AG04450 (cell line): ENCODE data around the gene DEK. TPM values are rescaled to one million over a fixed set of nuclear protein-coding genes. Genes with fewer than 3 reads are reported as not detected.

Experiments used
- CTCF ChIA-PET: fragments of 300-600, 350-600 bp; formaldehyde crosslinking; extraction: SDS; loops from one replicate; lab custom pipeline; 2022; ENCODE audit warnings: antibody characterized with exemption, inconsistent platforms; lab: Charles Lee
- POLR2A ChIA-PET: fragments of 350-600 bp; formaldehyde crosslinking; extraction: SDS; loops from one replicate; lab custom pipeline; 2021; ENCODE audit warnings: antibody characterized with exemption, inconsistent platforms; lab: Yijun Ruan, JAX
- DNase-seq: peaks from one replicate; pipeline ENCODE4 v3.0.0-alpha.2; 2011; ENCODE audit warnings: low read depth, low spot score
- H3K27ac ChIP-seq: one replicate; pipeline ENCODE4 v1.5.1; 2012; ENCODE audit warnings: low read depth, low read length, control low read depth
- H3K27me3 ChIP-seq: one replicate; pipeline ENCODE4 v1.6.0; 2012; ENCODE audit warnings: low read length; ENCODE audit not compliant: control insufficient read depth, insufficient read depth
- H3K4me3 ChIP-seq: 2 replicates; pipeline ENCODE4 v1.5.1; 2011; ENCODE audit warnings: mild to moderate bottlenecking, low read depth, low read length, control low read depth
- H3K9me3 ChIP-seq: 2 replicates; pipeline ENCODE4 v1.5.1; 2012; ENCODE audit warnings: low read length; ENCODE audit not compliant: control insufficient read depth, insufficient read depth
- CTCF ChIP-seq: IDR thresholded peaks from 2 replicates; pipeline ENCODE4 v1.5.1; 2011; ENCODE audit warnings: low read depth, low read length, control low read depth, inconsistent platforms
- polyA plus RNA-seq: library from polyadenylated mRNA; depleted of rRNA; stranded (reverse); fragments of >200 nt; gene quantifications from 2 replicates; pipeline ENCODE4 v1.2.3, GENCODE V29; 2011

The DEK gene
- polyA plus RNA-seq, 1 experiment, result 68.1 TPM

DNA sequence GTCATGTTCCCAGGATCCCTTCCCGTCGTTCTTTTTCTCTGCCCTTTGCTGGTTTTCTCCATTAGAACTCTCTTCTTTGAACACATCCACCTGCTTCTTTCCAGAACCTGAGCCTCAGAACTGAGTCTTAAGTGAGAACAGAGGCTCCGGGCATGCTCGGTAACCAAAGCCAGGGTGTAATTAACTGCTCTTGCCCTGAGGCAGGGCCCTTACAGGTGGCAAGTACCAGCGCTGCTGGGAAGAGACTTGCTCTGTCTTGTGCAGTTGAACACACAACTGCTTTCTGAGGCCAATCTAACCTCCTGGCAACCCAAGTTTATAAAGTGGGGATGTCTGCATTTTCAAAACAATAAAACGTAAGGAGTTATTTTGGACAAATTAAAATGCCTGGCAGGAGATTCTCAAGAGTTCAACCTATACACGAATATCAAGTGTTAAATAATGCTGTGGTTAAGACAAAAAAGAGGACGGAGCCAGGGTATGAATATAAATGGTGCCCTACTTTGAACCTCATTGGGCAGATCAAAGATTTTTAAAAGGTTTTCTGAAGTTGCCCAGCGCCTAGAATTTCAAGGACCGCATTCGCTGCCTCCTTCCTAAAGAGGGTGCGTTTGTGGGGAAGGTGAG is 12.4 kb upstream of the DEK start:
- no peak for TF ChIP-seq CTCF
- POLR2A ChIA-PET, result interaction anchor here (0.6 kb wide), 1 partner anchor 38 kb away, joined by 4 read pairs; no protein-coding TSS in a partner anchor

GRCh38 chr6:18270216-18270615 is 5.9 kb upstream of the DEK start:
- Histone ChIP-seq H3K27ac (no peak overlapping the region), H3K4me3 (no peak overlapping the region), H3K27me3 (no peaks in the 10 kb centered on the region), H3K9me3 (peaks cover 12% of the 10 kb centered on the region)
- POLR2A ChIA-PET, result no interaction called here
- TF ChIP-seq CTCF, result no peak
- no peak for DNase-seq
- CTCF ChIA-PET, result interaction anchor here (1.0 kb wide), 1 partner anchor 32 kb away, joined by 3 read pairs; no protein-coding TSS in a partner anchor

More for the DNA sequence above, 12.4 kb upstream of the DEK start:
- H3K9me3 ChIP-seq, result no peaks in the 10 kb centered on the region; the same call in 1 of the 2 replicates
- no peak overlapping the region for H3K27ac ChIP-seq
- H3K27me3 ChIP-seq, result peaks cover 23% of the 10 kb centered on the region
- DNase-seq, result no peak
- CTCF ChIA-PET, result interaction anchor here (0.7 kb wide), 1 partner anchor 47 kb away, joined by 4 read pairs; no protein-coding TSS in a partner anchor
- H3K4me3 ChIP-seq, result peak overlapping the region; percentile 60

DNA sequence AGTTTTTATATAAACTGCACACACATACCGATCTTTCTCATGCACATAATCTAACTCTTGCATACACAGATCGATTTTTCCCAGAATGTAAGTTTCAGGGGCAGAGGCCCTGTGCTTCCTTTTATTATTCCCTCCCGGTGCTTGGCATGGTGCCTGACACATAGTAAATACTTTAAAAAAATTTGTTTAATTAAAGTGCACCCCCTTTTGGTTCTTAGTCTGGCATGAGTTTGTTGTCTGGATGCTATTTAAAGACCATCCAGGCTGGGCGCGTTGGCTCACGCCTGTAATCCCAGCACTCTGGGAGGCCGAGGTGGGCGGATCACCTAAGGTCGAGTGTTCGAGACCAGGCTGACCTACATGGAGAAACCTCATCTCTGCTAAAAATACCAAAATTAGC is 5.4 kb upstream of the DEK start:
- POLR2A ChIA-PET, result no interaction called here
- no peak for TF ChIP-seq CTCF
- CTCF ChIA-PET, result interaction anchor here (1.0 kb wide), 1 partner anchor 33 kb away, joined by 3 read pairs; no protein-coding TSS in a partner anchor

GRCh38 chr6:18269253-18269652 is 4.9 kb upstream of the DEK start:
- CTCF ChIA-PET, result interaction anchor here (0.7 to 1.0 kb wide), 2 partner anchors 33 to 235 kb away, joined by 3 read pairs; no protein-coding TSS in a partner anchor
- no peak for DNase-seq
- no peak for TF ChIP-seq CTCF
- H3K9me3 ChIP-seq, result peaks cover 12% of the 10 kb centered on the region
- no peak overlapping the region for H3K4me3 ChIP-seq
- H3K27ac ChIP-seq, result no peak overlapping the region
- POLR2A ChIA-PET, result no interaction called here
- no peaks in the 10 kb centered on the region for H3K27me3 ChIP-seq

More for the DNA sequence above, 5.4 kb upstream of the DEK start:
- H3K9me3 ChIP-seq, result peaks cover 12% of the 10 kb centered on the region
- H3K27ac ChIP-seq, result no peak overlapping the region
- DNase-seq, result no peak
- H3K27me3 ChIP-seq, result no peaks in the 10 kb centered on the region
- H3K4me3 ChIP-seq, result no peak overlapping the region

- TF ChIP-seq CTCF, result no peak
- H3K27ac ChIP-seq, result no peak overlapping the region
- POLR2A ChIA-PET, result no interaction called here
- no peaks in the 10 kb centered on the region for H3K27me3 ChIP-seq
- CTCF ChIA-PET, result no interaction called here
- no peak overlapping the region for H3K4me3 ChIP-seq
- H3K9me3 ChIP-seq, result peaks cover 12% of the 10 kb centered on the region
- DNase-seq, result no peak
Observed at GRCh38 chr6:18268066-18268465, 3.7 kb upstream of the DEK start.
